HEK293 (cell line): Measurements from ENCODE around the gene TARBP1.
A peak's percentile ranks its signal among the peaks of the same experiment; 100 is the strongest.

Source experiments
- CTCF ChIA-PET: fragments of 350-600 bp; formaldehyde crosslinking; extraction: SDS; loops from one replicate; lab custom pipeline; 2021; ENCODE audit warnings: antibody characterized with exemption; lab: Yijun Ruan, JAX
- POLR2A ChIA-PET: fragments of 300-600 bp; formaldehyde crosslinking; extraction: SDS; loops from one replicate; lab custom pipeline; 2020; ENCODE audit warnings: antibody characterized with exemption, inconsistent platforms; lab: Yijun Ruan, JAX
- H3K27ac ChIP-seq: fragments of 200-500 bp; sonication (Bioruptor generic); 2 replicates; pipeline ENCODE4 v1.5.1; 2014; ENCODE audit warnings: low read depth, low read length, control low read depth, inconsistent platforms; ENCODE audit errors: extremely low read depth
- H3K36me3 ChIP-seq, 2 experiments: fragments of 200-500 bp in 1 of 2; sonication (Bioruptor generic) in 1 of 2; 1 replicate in 1 of 2; 2 replicates in 1 of 2; pipeline ENCODE4 v1.5.1; 2014 to 2017; ENCODE audit warnings: inconsistent platforms in 2 of 2, low read length in 2 of 2; ENCODE audit not compliant: control insufficient read depth in 2 of 2, insufficient read depth in 1 of 2
- H3K4me1 ChIP-seq: fragments of 200-500 bp; sonication (Bioruptor generic); 2 replicates; pipeline ENCODE4 v1.5.1; 2014; ENCODE audit warnings: mild to moderate bottlenecking, low read length, inconsistent platforms; ENCODE audit not compliant: control insufficient read depth, insufficient read depth
- H3K4me3 ChIP-seq: 2 replicates; pipeline ENCODE4 v1.5.1; 2011; ENCODE audit warnings: low read depth, mild to moderate bottlenecking, control low read depth, low read length, moderate library complexity
- H3K9me3 ChIP-seq: fragments of 200-500 bp; sonication (Bioruptor generic); 2 replicates; pipeline ENCODE4 v1.5.1; 2014; ENCODE audit warnings: low read depth, low read length, inconsistent platforms; ENCODE audit not compliant: control insufficient read depth, insufficient read depth
- EGR2 ChIP-seq: fragments of 450-650 bp; formaldehyde crosslinking; IDR thresholded peaks from 2 replicates; pipeline ENCODE4 v1.5.1; 2016; ENCODE audit warnings: low read depth, missing biosample characterization, missing genetic modification characterization
- GFI1B ChIP-seq: fragments of 450-650 bp; formaldehyde crosslinking; IDR thresholded peaks from 2 replicates; pipeline ENCODE4 v1.5.1; 2016; ENCODE audit warnings: missing biosample characterization, missing genetic modification characterization
- IKZF3 ChIP-seq: fragments of 450-650 bp; IDR thresholded peaks from 2 replicates; pipeline ENCODE4 v1.5.0; 2018; ENCODE audit warnings: missing biosample characterization, mild to moderate bottlenecking, missing genetic modification characterization, moderate library complexity
- KLF1 ChIP-seq: fragments of 450-650 bp; formaldehyde crosslinking; IDR thresholded peaks from 2 replicates; pipeline ENCODE4 v1.5.1; 2016; ENCODE audit warnings: missing biosample characterization, missing genetic modification characterization
- KLF16 ChIP-seq: fragments of 450-650 bp; formaldehyde crosslinking; IDR thresholded peaks from 2 replicates; pipeline ENCODE4 v1.5.1; 2017; ENCODE audit warnings: missing biosample characterization, missing genetic modification characterization
- PRDM2 ChIP-seq: fragments of 450-650 bp; formaldehyde crosslinking; IDR thresholded peaks from 2 replicates; pipeline ENCODE4 v1.5.1; 2016; ENCODE audit warnings: missing biosample characterization, missing genetic modification characterization, borderline replicate concordance
- SP3 ChIP-seq: fragments of 450-650 bp; formaldehyde crosslinking; IDR thresholded peaks from 2 replicates; pipeline ENCODE4 v1.5.1; 2016; ENCODE audit warnings: missing biosample characterization, missing genetic modification characterization
- ZBTB21 ChIP-seq: fragments of 450-650 bp; formaldehyde crosslinking; IDR thresholded peaks from 2 replicates; pipeline ENCODE4 v1.5.1; 2017; ENCODE audit warnings: missing biosample characterization, missing genetic modification characterization
- ZBTB48 ChIP-seq: fragments of 450-650 bp; formaldehyde crosslinking; IDR thresholded peaks from 2 replicates; pipeline ENCODE4 v1.5.1; 2016; ENCODE audit warnings: missing biosample characterization, missing genetic modification characterization
- ZNF114 ChIP-seq: fragments of 450-650 bp; formaldehyde crosslinking; IDR thresholded peaks from 2 replicates; pipeline ENCODE4 v1.5.0; 2017; ENCODE audit warnings: missing biosample characterization, missing genetic modification characterization
- ZNF18 ChIP-seq: fragments of 450-650 bp; formaldehyde crosslinking; IDR thresholded peaks from 2 replicates; pipeline ENCODE4 v1.5.1; 2016; ENCODE audit warnings: missing biosample characterization, missing genetic modification characterization
- ZNF302 ChIP-seq: fragments of 450-650 bp; formaldehyde crosslinking; IDR thresholded peaks from 2 replicates; pipeline ENCODE4 v1.5.1; 2016; ENCODE audit warnings: missing biosample characterization, missing genetic modification characterization, low read depth
- ZNF354C ChIP-seq: fragments of 450-650 bp; formaldehyde crosslinking; IDR thresholded peaks from 2 replicates; pipeline ENCODE4 v1.5.1; 2016; ENCODE audit warnings: missing biosample characterization, missing genetic modification characterization, low read depth, borderline replicate concordance
- ZNF416 ChIP-seq: fragments of 450-650 bp; formaldehyde crosslinking; IDR thresholded peaks from 2 replicates; pipeline ENCODE4 v1.5.1; 2016; ENCODE audit warnings: missing biosample characterization, missing genetic modification characterization
- ZNF473 ChIP-seq: fragments of 450-650 bp; formaldehyde crosslinking; IDR thresholded peaks from 2 replicates; pipeline ENCODE4 v1.5.1; 2017; ENCODE audit warnings: missing biosample characterization, missing genetic modification characterization
- ZNF501 ChIP-seq: fragments of 450-650 bp; formaldehyde crosslinking; IDR thresholded peaks from 2 replicates; pipeline ENCODE4 v1.5.1; 2016; ENCODE audit warnings: missing biosample characterization, missing genetic modification characterization
- ZNF510 ChIP-seq: fragments of 450-650 bp; formaldehyde crosslinking; IDR thresholded peaks from 2 replicates; pipeline ENCODE4 v1.5.1; 2018; ENCODE audit warnings: mild to moderate bottlenecking, missing genetic modification characterization, missing biosample characterization; ENCODE audit not compliant: insufficient replicate concordance
- ZNF548 ChIP-seq: fragments of 450-650 bp; formaldehyde crosslinking; IDR thresholded peaks from 2 replicates; pipeline ENCODE4 v1.5.1; 2016; ENCODE audit warnings: missing biosample characterization, missing genetic modification characterization
- ZNF580 ChIP-seq: fragments of 450-650 bp; formaldehyde crosslinking; IDR thresholded peaks from 2 replicates; pipeline ENCODE4 v1.5.1; 2016; ENCODE audit warnings: missing biosample characterization, missing genetic modification characterization
- ZNF596 ChIP-seq: fragments of 450-650 bp; IDR thresholded peaks from 2 replicates; pipeline ENCODE4 v1.5.0; 2018; ENCODE audit warnings: missing biosample characterization, mild to moderate bottlenecking, missing genetic modification characterization, moderate library complexity
- ZNF645 ChIP-seq: fragments of 450-650 bp; formaldehyde crosslinking; IDR thresholded peaks from 2 replicates; pipeline ENCODE4; 2016; ENCODE audit warnings: missing biosample characterization, missing genetic modification characterization
- ZSCAN5A ChIP-seq: fragments of 450-650 bp; formaldehyde crosslinking; IDR thresholded peaks from 2 replicates; pipeline ENCODE4 v1.5.1; 2016; ENCODE audit warnings: missing biosample characterization, missing genetic modification characterization

Gene TARBP1

GRCh38 chr1:234494049-234494448 is 15.1 kb upstream of the TARBP1 start (continued):
- TF ChIP-seq PRDM2 (tag by site-specific recombination) (no peak), ZNF510 (tag by site-specific recombination) (no peak), ZNF548 (tag by site-specific recombination) (no peak), ZBTB21 (tag by site-specific recombination) (no peak)
- TF ChIP-seq, all 188 proteins: peak for 0

- Histone ChIP-seq H3K4me3 (no peak overlapping the region), H3K27ac (no peak overlapping the region), H3K36me3 (no peaks in the 10 kb centered on the region), H3K4me1 (peaks cover 7% of the 10 kb centered on the region), H3K9me3 (no peaks in the 10 kb centered on the region)
- ChIA-PET CTCF (interaction anchor here (0.7 to 1.7 kb wide), 5 partner anchors 8 to 926 kb away, joined by 3 to 6 read pairs (median 4); no protein-coding TSS in a partner anchor), POLR2A (no interaction called here)
- TF ChIP-seq ZNF416 (no peak; the same call in 1 of the 2 replicates), ZNF354C (no peak), ZNF114 (peak; percentile 70; the same call in 1 of the 2 replicates), ZNF18 (tag by site-specific recombination) (peak; percentile 59; the same call in 1 of the 2 replicates), ZNF302 (tag by site-specific recombination) (peak; percentile 60; the same call in 1 of the 2 replicates), ZNF645 (peak; percentile 33; the same call in 1 of the 2 replicates), ZSCAN5A (no peak; the same call in 1 of the 2 replicates), ZBTB48 (tag by site-specific recombination) (peak; percentile 60), ZNF501 (tag by site-specific recombination) (peak; percentile 72; the same call in 1 of the 2 replicates), IKZF3 (peak; percentile 23; the same call in 1 of the 2 replicates), SP3 (no peak), ZNF596 (tag by site-specific recombination) (peak; percentile 70), ZNF580 (peak; percentile 57; the same call in 1 of the 2 replicates), GFI1B (0 out of 2 replicates have a peak, but pooled peaks have one; percentile 17), EGR2 (peak; percentile 79; the same call in 1 of the 2 replicates), KLF16 (tag by site-specific recombination) (0 out of 2 replicates have a peak, but pooled peaks have one; percentile 41), KLF1 (tag by site-specific recombination) (peak; percentile 72), ZNF473 (no peak)
Observed at GRCh38 chr1:234490793-234491479, 12.0 kb upstream of the TARBP1 start.
